Adrenal gland (tissue), 12 donors: ENCODE results near the gene TMEM62. TPM values are rescaled to one million over a fixed set of nuclear protein-coding genes. Genes with fewer than 3 reads are reported as not detected.

Source experiments
- DNase-seq, 7 donors: peaks; one replicate each; pipeline ENCODE4 v3.0.0-alpha.2; 2019 to 2020
- H3K27ac ChIP-seq, 5 donors: fragments of 200-600 bp; sonication (generic) in 4 of 5; 1 replicate in 3 of 5; 2 replicates in 2 of 5; pipeline versions ENCODE4 v1.5.1 to v1.8.0; 2016 to 2020; ENCODE audit warnings: mild to moderate bottlenecking in 1 of 5
- H3K27me3 ChIP-seq: fragments of 200-600 bp; 2 replicates; pipeline ENCODE4 v1.8.0; 2021
- H3K36me3 ChIP-seq, 2 donors: fragments of 200-600 bp; replicated peaks in 1 of 2; 1 replicate in 1 of 2; 2 replicates in 1 of 2; pipeline versions ENCODE4 v1.5.1 to v1.8.0; 2018 to 2022
- H3K4me1 ChIP-seq, 2 donors: fragments of 200-600 bp; replicated peaks in 1 of 2; 1 replicate in 1 of 2; 2 replicates in 1 of 2; pipeline versions ENCODE4 v1.5.1 to v1.8.0; 2018 to 2021
- H3K4me3 ChIP-seq, 4 donors: fragments of 200-600 bp; sonication (generic) in 3 of 4; one replicate each; pipeline ENCODE4 v1.5.1; 2016 to 2018
- H3K9me3 ChIP-seq, 3 donors: fragments of 200-600 bp; sonication (generic) in 1 of 3; replicated peaks in 1 of 3; 1 replicate in 2 of 3; 2 replicates in 1 of 3; pipeline versions ENCODE4 v1.5.1 to v1.8.0; 2016 to 2021
- CTCF ChIP-seq, 6 experiments: fragments of 450-650 bp in 4 of 6; fragments of 200-600 bp in 2 of 6; sonication (generic) in 1 of 6; IDR thresholded peaks; 1 replicate in 5 of 6; 2 replicates in 1 of 6; pipeline versions ENCODE4 v1.5.1 to v1.8.0; 2016 to 2021; ENCODE audit warnings: antibody characterized with exemption in 6 of 6, mild to moderate bottlenecking in 2 of 6, moderate library complexity in 1 of 6
- POLR2A ChIP-seq, 2 donors: fragments of 450-650 bp; IDR thresholded peaks; one replicate each; pipeline ENCODE4 v1.6.1; 2017; ENCODE audit warnings: antibody characterized with exemption in 2 of 2, mild to moderate bottlenecking in 2 of 2, moderate library complexity in 1 of 2
- WGBS, 4 donors: extraction: QIAGEN DNeasy Blood & Tissue Kit in 2 of 4; methylation state at CpG; one replicate each; pipeline versions ENCODE4 v1.1.5 to v1.1.7; 2013 to 2017; 5-methylcytosine and 5-hydroxymethylcytosine counted together
- intact Hi-C, 2 donors: fragments of 100-400 bp; cut with DNase I; formaldehyde crosslinking; loops; one replicate each; pipeline versions ENCODE4 v1.14.1 to v1.15.0; 2022 to 2023
- polyA plus RNA-seq, 3 donors: library from polyadenylated mRNA; stranded (reverse); fragments of 200-250 nt in 2 of 3; fragments of 350-450 nt in 1 of 3; fragmentation: Illumina TruSeq in 1 of 3; extraction: RNeasy Lipid Tissue Mini Kit (QIAGEN cat#74804) in 1 of 3; gene quantifications; one replicate each; pipeline ENCODE4 v1.2.3, GENCODE V29; 2013 to 2014
- total RNA-seq, 9 donors: library from RNA; depleted of rRNA in 4 of 9; stranded (reverse); fragments of >200 nt in 4 of 9; fragments of 120-200 nt in 1 of 9; fragmentation: NEBNext Ultra II Directional in 1 of 9; extraction: Animal tissue kit (Norgen Biotek cat#: 25700) in 1 of 9; gene quantifications; one replicate each; pipeline versions ENCODE4 v1.1.0 to v1.2.4, GENCODE V29; 2013 to 2023
- donor health status: healthy with polysubstance abuse.
- donor health status: Bipolar disorder and iron deficiency.
- donor health status: DM: yes; HTN: yes; CAD: no.
- donor health status: DM: no; HTN: no; CAD: no.
- donor health status: DM: no; HTN: no; CAD: no.
- donor health status: DM: yes; HTN: yes; CAD: no.

TMEM62 gene
- total and polyA plus RNA-seq, 12 donors: 11.3 to 25.9 (median 18.4) TPM

GRCh38 chr15:43144512-43144911 is 11.1 kb downstream of the TMEM62 start:
- intact Hi-C loops: no loop called here
- Histone ChIP-seq H3K27ac (no peak overlapping the region), H3K4me1 (no peaks in the 10 kb centered on the region), H3K27me3 (no peaks in the 10 kb centered on the region), H3K4me3 (no peak overlapping the region), H3K36me3 (peaks cover 0 to 33% of the 10 kb centered on the region in 2 donors), H3K9me3 (no peaks in the 10 kb centered on the region)
- no peak for TF ChIP-seq CTCF (IDR thresholded peaks at IDR 0.05)
- TF ChIP-seq POLR2A (IDR thresholded peaks at IDR 0.05): no peak
- DNase-seq: no peak

- Histone ChIP-seq H3K4me1 (no peaks in the 10 kb centered on the region), H3K36me3 (peaks cover 0 to 26% of the 10 kb centered on the region in 2 donors), H3K27ac (no peak overlapping the region), H3K9me3 (no peaks in the 10 kb centered on the region), H3K4me3 (no peak overlapping the region), H3K27me3 (no peaks in the 10 kb centered on the region)
- WGBS, 4 donors: 90 to 92% (median 92%) methylated on average over 5 of the region's 5 CpGs
- intact Hi-C loops: no loop called here
- no peak for DNase-seq
- no peak for TF ChIP-seq POLR2A (IDR thresholded peaks at IDR 0.05)
- TF ChIP-seq CTCF (IDR thresholded peaks at IDR 0.05): no peak
Observed at GRCh38 chr15:43146184-43146583, 12.8 kb downstream of the TMEM62 start.

- Histone ChIP-seq H3K27me3 (no peaks in the 10 kb centered on the region), H3K9me3 (no peaks in the 10 kb centered on the region), H3K27ac (no peak overlapping the region), H3K4me3 (no peak overlapping the region), H3K36me3 (peaks cover 0 to 39% of the 10 kb centered on the region in 2 donors), H3K4me1 (no peaks in the 10 kb centered on the region)
- no peak for DNase-seq
- 91 to 96% (median 93%) methylated on average over 5 of the region's 5 CpGs for WGBS, 4 donors
- no peak for TF ChIP-seq POLR2A (IDR thresholded peaks at IDR 0.05)
- TF ChIP-seq CTCF (IDR thresholded peaks at IDR 0.05): no peak
- intact Hi-C loops: no loop called here
Observed at GRCh38 chr15:43150191-43150929, 17.0 kb downstream of the TMEM62 start.

- 89 to 97% (median 95%) methylated on average over 2 of the region's 2 CpGs for WGBS, 4 donors
- no peak for DNase-seq
- TF ChIP-seq CTCF (IDR thresholded peaks at IDR 0.05): no peak
- TF ChIP-seq POLR2A (IDR thresholded peaks at IDR 0.05): no peak
Observed at GRCh38 chr15:43151688-43152087, 18.3 kb downstream of the TMEM62 start.

More at GRCh38 chr15:43151688-43152087, 18.3 kb downstream of the TMEM62 start:
- Histone ChIP-seq H3K4me3 (no peak overlapping the region), H3K27ac (no peak overlapping the region), H3K9me3 (no peaks in the 10 kb centered on the region), H3K27me3 (no peaks in the 10 kb centered on the region), H3K36me3 (peaks cover 0 to 44% of the 10 kb centered on the region in 2 donors), H3K4me1 (no peaks in the 10 kb centered on the region)
- intact Hi-C loops: no loop called here
